Measurements from ENCODE around the gene PARP12. TPM values are rescaled to one million over a fixed set of nuclear protein-coding genes. Genes with fewer than 3 reads are reported as not detected.

Gene PARP12
- total RNA-seq, 1 donor from 2014 or later: 98.5 TPM

DNA sequence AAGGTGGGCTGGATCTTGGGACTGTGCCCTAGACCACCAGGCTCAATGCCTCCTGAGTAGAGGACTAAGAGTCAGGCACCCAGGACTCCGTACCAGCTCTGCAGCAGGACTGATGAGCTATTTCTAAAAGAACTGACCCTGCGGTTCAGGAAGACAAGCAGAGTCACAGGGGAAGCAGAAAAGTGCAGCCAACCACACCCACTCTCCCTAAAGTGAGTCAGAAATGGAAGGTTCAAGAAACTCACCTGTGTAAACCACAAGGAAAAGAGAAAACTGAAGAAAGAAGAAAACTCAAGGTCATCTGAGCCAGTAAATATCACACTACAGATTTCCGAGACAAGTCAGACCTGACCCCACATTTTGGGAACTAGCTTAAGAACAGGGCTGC, 2.5 kb downstream of the PARP12 start:
- no peak for DNase-seq (ENCODE audit: extremely low read depth, low read depth, low spot score)

DNA sequence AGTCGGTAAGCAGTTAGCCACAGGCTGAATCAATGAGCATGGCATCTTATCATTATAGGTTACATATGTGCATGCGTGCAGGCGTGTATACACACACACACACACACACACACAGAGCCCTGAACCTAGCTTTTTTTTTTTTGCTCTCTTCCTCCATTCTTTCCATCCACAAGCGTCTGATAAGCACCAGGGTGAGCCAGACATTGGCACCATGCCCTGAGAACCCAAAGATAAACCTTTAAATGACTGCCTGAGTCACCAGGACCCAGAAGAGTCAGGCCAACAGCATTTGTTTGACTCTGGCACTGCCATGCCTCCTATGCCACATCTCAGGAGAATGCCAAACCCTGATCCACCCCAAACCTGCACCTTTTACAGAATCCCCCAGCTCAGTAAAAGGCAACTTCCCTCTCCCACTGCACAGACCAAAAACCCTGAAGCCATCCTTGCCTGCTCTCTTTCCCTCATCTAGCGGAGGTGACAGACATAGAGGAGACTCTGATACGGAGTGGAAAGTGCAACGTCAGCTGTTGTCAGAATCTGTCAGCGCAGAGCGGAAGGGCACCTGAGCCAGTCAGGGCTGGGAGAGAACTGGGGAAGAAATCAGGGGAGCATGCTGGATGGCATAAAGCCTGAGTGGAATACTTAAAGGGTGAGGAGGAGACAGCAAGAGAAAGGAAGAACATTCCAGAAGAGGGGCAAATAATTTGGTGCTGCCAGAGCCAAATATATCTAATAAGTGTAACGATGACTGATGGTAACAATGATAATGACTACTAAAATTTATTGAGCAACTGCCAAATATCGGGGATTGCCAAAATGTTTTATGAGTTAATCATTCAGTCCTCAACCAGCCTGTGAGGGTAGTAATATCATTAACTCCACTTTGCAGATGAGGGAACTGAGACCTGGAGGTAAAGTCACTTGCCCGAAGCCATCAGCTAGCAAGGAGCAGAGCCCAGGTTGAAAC, 3.2 kb downstream of the PARP12 start:
- DNase-seq (ENCODE audit: extremely low read depth, low read depth, low spot score): no peak

DNA sequence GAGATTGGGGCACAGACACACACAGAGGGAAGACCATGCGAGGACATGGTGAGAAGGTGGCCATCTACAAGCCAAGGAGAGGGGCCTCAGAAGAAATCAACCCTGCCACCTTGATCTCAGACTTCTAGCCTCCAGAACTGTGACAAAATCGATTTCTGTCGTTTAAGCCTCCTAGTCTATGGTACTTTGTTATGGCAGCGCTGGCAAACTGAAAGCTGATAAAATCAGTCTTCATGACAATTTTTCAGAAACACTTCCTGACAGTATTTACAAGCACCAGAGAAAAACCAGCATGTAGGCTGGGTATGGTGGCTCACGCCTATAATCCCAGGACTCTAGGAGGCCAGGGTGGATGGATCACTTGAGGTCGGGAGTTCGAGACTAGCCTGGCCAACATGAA, 4.2 kb downstream of the PARP12 start:
- DNase-seq (ENCODE audit: extremely low read depth, low read depth, low spot score): no peak

DNA sequence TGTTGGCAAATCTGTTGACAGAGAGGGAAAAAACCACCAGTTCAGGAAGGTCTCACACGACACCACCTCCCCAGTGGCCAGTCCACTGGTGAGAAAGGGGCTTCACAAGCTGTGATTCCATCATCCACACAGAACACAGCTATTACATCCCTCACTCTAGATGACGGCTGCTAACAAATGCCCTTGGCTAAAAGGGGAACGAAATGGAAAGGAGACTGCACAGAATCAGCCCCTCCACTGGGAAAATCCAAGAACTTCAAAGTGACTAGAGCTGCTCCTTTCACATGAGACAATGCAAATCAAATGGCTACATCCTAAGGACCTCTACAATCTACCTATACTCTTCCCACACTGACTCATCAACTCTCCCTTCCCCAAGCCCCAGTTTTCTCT, 5.6 kb downstream of the PARP12 start:
- no peak for DNase-seq (ENCODE audit: extremely low read depth, low read depth, low spot score)

DNA sequence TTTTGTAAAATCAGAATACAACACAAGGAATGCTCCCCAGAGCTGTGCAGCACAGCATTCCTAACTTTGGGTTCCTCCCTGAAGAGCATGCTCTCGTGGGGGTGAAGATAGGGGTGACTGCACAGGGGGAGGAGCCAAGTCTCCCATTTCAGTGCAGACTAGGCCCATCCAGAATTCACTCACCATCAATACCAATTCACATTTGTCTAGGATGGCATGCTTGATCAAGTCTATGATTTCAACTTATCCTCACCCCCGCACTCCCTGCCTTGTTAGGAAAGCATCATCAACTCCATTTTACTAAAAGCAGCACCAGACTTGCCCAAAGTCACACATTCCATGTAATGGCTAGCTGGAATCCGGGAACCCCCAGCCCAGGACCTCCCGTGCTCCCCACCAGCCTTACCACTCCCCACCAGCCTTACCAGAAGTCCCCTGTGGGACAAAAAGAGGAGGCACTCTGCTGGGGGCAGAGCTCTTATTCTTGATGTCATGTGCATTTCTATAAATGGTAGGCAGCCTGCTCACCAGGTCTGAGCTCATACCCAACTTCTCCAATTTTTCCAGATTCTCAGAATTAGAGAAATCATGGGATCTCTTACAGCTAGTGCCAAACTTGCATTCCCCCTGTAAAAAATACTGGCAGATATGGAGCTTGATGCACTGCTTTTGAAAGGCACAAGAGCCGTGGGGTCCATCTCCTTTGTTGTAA, 6.2 kb downstream of the PARP12 start:
- no peak for DNase-seq (ENCODE audit: extremely low read depth, low read depth, low spot score)

DNA sequence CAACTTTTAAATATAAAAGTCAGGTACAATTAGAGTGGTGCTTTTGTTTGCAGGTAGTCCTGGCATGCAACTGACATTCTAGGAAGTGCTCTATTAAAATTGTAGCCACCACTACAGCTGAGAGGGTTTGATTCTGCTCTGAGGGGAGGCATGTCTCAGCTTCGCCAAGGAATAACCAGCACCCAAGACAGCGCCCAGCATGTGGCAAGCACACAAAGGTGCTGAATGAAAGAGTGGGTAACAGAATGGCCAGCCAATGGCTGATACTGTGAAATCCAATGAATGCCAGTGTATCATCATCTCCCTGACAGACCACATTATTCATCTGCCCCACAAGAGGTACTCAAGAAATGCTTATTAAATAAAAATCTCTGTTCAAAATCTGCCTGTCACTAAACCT, 6.9 kb downstream of the PARP12 start:
- DNase-seq (ENCODE audit: extremely low read depth, low read depth, low spot score): no peak

DNA sequence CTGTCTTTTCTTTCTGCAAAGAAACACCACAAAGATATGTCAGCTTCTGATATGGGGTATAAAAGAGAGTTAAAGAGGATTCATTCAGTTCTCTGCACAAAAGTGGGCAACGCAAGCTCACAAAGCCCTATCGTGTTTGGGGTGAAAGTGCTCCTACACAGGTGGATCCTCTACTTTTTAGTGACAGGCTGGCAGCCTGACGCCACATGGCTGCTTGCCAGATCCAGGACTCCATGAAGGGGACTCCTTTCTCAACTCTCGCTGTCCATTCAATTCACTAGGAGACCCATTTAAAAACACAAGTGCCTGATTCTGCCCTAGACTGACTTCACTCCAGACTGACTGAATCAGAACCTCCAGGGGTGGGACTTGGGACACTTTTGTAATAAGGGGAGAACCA, 8.0 kb downstream of the PARP12 start:
- no peak for DNase-seq (ENCODE audit: extremely low read depth, low read depth, low spot score)

DNA sequence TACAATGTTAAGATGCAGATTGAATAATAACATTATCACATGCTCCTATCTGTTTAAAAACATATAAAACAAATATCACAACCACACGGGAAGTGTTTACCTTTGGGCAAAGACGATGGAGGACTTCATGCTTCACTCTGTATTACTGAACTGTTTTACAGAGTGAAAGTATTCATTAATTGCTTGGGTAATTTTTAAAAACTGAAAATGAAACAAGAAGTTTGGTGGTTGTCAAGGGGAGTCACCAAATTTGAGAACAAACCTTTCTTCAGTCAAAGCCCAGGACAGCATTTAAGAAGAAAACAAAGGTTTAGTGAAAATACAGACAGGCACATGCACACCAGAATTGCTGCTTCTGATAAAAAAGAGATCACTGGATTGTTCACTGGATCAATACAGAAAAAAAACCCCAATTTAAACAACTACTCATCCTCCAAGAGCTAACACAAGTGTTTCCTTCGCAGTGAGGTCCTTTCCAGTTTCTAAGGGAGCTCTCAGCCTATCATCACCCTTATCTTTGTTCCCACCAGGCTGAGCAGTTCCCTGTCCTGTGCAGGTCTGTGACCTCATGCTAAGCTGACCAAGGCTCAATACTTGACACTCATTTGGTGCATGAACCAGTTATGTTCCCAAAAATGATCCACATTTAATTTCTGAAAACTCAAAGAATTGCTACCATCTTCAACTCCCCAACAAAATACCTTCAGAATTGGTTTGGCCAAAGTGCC, 8.8 kb downstream of the PARP12 start:
- DNase-seq (ENCODE audit: extremely low read depth, low read depth, low spot score): no peak

DNA sequence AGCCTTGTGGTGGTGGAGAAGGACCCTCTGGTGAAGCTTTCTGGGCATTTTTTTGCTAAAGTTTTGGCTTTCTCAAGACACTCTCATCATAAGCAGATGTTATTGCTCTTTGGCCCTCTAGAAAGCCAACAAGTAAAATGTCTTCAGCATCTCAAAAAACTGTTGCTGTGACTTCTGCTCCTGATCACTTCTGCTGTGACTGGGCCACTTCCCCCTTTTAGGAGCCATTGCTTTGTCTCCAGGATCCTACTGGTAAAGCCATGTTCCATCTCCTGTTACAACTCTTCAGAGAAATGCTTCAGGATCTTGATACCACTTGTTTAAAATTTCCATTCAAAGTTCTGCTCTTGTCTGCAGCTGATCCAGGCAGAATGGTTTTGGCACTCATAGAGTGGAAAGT, 10.9 kb downstream of the PARP12 start:
- DNase-seq (ENCODE audit: extremely low read depth, low read depth, low spot score): no peak

DNA sequence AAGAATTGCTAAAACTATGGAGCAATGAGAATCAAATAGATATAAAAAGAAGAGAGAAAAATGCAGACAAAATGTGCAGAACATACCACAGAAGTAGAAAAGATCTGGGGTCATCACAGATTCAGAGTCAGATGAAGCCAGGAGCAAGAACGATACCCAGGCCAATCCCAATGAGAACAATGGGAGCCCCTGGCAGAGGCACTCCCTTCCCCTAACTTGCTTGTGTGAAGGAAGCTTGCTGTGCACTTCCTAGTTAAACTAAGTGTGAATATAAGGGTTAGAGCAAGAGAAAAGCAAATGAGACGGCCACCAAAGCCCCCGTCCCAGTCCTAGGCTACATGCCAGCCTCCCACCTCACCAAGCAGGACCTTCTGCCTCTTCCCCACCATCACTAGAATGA, 12.7 kb downstream of the PARP12 start:
- DNase-seq (ENCODE audit: extremely low read depth, low read depth, low spot score): no peak

DNA sequence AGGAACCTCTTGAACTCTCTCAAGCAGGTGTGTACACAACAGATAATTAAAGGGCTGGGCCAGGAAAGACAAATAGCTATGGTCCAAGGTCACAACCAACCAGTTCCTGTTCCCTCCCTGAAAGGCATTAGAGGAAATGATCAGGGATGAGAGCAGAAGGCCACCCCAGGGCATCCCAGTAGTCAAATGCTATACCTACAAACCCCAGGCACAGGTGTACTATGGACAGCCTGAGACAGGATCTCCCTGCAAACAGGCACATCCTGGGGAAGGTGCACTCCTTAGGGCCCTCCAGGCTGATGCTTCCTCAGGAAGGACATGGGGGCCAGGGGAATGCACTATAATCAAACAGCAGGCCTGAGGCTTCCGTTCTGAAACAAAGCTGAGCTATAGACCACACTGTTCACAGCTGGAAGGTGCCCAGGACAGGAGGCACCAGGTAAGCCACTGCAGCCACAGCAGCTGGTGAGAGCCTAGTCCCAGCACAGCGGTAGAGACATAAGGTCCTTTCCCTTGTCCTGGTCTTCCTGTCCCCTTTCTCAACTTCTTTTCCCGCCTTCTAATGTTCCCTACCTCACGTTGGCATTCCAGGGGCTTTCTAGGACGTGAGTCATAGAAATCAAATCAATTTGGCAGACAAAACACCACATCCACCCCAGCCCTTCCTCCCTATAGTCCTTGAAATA, 13.3 kb downstream of the PARP12 start:
- DNase-seq (ENCODE audit: extremely low read depth, low read depth, low spot score): no peak

DNA sequence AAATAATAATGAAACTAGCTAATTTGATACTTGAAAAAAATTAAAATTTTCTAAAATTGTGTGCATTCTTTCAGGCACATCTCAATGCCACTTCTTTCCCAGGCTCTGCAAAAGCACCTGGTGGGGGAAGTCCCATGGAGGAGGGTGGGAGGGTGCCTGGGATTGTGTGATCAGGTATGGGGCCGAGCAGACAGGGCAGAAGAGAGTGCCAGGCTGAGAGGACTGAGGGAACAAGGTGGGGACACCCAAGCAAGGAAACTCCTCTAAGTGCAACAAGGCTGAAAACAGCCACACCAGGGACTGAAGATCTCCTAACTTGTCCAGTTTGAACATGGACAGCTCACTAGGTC, 13.8 kb downstream of the PARP12 start:
- no peak for DNase-seq (ENCODE audit: extremely low read depth, low read depth, low spot score)

DNA sequence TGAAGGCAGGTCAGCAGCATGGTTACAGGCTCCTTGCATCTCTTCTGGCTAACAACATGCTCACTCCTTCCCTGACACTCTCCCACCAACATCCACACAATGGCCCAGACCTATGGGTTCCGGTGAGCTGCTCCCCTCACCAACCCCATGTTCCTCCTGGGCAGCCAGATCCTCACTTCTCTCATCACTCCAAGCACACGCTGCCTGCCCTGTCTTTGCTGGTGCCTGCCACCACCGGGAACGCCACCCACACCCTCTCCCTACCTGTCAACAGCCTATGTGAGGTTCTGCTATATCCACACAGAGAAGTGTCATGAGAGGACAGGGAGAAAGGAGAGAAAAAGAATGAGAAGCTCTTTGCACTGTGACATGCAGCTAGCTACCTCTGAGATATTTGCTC, 14.6 kb downstream of the PARP12 start:
- no peak for DNase-seq (ENCODE audit: extremely low read depth, low read depth, low spot score)

DNA sequence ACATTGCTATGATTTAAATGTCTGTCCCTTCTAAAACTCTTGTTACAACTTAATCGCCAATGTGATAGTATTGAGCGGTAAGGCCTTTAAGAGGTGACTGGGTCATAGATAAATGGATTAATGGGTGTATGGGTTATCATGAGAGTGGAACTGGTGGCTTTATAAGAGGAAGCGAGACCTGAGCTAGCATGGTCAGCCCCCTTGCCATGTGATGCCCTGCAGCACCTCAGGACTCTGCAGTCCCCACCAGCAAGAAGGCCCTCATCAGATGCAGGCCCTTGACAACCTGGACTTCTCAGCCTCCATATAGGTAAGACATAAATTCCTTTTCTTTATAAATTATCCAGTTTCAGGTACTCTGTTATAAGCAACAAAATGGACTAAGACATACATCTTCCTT, 15.6 kb downstream of the PARP12 start:
- no peak for DNase-seq (ENCODE audit: extremely low read depth, low read depth, low spot score)

DNA sequence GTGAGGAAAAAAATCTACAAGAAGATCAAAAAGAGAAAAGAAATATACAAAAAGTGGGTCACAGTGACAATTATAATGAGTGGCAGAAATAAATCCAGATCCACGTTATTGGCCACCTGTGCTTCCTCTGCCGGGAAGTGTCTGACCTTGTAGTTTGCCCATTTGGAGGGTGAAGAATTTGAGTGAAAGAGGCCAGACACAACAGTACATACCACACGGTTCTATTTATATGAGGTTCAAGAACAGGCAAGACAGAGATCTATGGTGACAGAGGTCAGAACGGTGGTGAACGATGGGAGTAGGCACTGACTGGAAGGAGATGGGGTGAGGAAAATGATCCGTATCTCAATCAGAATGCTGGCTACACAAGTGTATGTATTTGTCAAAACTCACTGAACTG, 17.1 kb downstream of the PARP12 start:
- no peak for DNase-seq (ENCODE audit: extremely low read depth, low read depth, low spot score)

DNA sequence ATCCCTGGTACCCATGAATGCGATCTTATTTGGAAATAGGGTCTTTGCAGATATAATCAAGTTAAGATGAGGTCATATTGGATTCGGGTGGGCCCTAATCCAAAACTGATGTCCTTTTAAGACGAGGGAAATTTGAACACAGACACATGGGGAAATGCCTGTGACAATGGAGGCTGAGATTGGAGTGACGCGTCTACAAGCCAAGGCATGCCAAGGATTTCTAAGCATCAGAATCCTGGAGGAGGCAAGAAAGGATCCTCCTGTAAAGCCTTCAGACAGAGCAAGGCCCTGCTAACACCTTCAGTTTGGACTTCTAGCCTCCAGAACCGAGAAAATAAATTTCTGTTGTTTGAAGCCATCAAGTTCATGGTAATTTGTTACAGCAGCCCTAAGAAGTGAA, 18.5 kb downstream of the PARP12 start:
- DNase-seq (ENCODE audit: extremely low read depth, low read depth, low spot score): no peak

DNA sequence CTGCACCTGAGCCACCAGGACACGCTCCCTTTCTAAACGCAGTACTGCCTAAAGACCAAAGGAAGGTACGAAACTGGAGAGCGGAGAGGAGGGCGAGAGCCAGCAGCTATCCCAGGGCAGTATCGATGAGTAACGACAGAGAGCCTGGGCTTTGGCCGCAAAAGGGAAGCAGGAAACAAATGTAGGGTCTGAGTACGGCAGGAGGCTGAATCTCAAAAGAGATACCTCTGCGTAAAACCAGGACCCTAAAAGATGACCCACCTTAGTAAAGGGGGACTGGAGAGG, 20.4 kb downstream of the PARP12 start:
- DNase-seq (ENCODE audit: extremely low read depth, low read depth, low spot score): no peak

DNA sequence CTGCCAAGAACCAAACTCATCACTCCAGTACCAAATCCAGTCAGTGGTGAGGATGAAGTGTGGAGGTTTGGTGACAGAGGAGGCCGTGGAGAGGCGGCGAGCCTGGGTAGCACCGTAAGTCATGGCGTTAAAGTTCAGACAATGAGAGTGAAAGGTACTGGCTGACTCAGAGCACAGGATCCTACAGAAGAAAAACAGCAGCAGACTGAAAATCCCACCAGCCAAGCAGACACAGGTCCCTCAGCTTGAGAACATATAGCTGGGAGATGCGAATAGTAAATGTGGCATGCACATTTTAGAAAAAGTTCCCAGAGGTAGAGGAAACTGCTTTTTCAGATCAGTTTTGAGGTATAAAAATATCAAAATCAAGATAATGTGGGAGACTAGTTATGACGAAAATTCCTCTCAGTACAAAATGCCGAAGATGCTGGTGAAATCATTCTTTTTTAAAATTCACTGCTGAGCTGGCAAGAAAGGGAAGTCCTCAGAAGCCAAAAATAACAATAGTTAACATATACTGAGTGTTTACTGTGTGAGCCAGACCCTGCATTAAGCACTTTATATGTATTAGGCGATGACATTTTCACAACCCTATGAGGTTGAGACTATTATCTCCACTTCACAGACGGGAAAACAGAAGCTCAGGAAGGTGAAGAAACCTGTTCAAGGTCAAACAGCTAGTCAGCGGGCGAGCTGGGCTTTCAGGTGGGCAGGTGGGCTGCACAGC, 20.9 kb downstream of the PARP12 start:
- DNase-seq (ENCODE audit: extremely low read depth, low read depth, low spot score): no peak

DNA sequence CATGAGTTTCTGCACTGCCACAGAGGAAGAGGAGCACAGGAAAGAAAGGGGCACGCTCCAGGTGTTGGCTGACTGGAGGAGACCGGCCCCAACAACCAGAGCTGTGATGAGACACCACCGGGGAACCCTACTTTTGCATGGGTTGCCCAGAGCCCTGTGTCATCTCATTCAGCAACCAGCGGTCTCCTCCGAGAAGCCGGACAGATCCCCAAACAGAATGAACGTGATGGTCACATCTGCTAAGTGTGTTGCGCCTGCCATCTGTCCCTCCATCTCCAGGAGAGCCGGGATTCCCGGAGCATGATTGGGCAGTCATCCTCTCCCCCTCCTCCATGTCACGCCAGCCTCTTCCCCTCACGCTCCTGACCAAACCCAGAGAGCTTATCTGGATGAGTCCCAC, 22.9 kb downstream of the PARP12 start:
- DNase-seq (ENCODE audit: extremely low read depth, low read depth, low spot score): no peak

DNA sequence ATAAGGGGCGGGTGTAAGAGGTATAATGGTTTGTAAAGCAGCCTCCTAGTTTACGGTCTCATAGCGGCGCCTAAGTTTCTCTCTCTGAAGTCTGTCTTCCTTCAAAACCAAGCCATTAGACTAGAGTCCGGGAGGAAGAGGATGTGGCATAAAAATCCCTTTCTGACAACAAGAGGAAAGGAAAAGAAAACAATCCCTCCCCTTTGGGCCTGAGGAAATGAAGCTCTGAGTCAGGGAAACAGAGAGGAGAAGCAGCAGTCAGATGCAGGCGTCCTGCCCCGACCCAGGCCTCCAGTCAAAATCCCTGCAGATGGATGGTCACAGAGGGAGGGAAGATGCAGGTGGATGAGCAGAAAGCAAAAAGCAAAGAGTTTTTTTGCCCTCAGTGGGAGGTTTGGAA, 23.7 kb downstream of the PARP12 start:
- DNase-seq (ENCODE audit: extremely low read depth, low read depth, low spot score): no peak

Data from glomerular endothelial cell (primary cell).